Chondrocyte (in vitro differentiated cells): ENCODE measurements around the gene TARS3. TPM values are rescaled to one million over a fixed set of nuclear protein-coding genes. Genes with fewer than 3 reads are reported as not detected.

Experiments used
- DNase-seq: peaks from one replicate; pipeline ENCODE4 v3.0.0; 2021; ENCODE audit warnings: mixed read lengths, low spot score
- H3K27ac Mint-ChIP-seq: one replicate; pipeline ENCODE4 v1.8.0; 2021; ENCODE audit warnings: mild to moderate bottlenecking, moderate library complexity, mixed read lengths; ENCODE audit not compliant: unreplicated experiment
- H3K27me3 Mint-ChIP-seq: 2 replicates; pipeline ENCODE4 v1.8.0; 2021; ENCODE audit warnings: low read depth, mixed read lengths
- H3K36me3 Mint-ChIP-seq: 2 replicates; pipeline ENCODE4 v1.8.0; 2021; ENCODE audit warnings: low read depth, mixed read lengths
- H3K4me1 Mint-ChIP-seq: 2 replicates; pipeline ENCODE4 v1.8.0; 2021; ENCODE audit warnings: low read depth, mild to moderate bottlenecking, mixed read lengths
- H3K4me3 Mint-ChIP-seq: one replicate; pipeline ENCODE4 v1.8.0; 2021; ENCODE audit warnings: mild to moderate bottlenecking, moderate library complexity, mixed read lengths; ENCODE audit not compliant: unreplicated experiment
- H3K9me3 Mint-ChIP-seq: 2 replicates; pipeline ENCODE4 v1.8.0; 2021; ENCODE audit warnings: low read depth, mixed read lengths
- total RNA-seq: library from RNA; stranded (reverse); gene quantifications from 3 replicates; pipeline ENCODE4 v1.2.1, GENCODE V29; 2021
- TF ChIP-seq, protein P1 (sequence below): fragments of 200-600 bp; sonication (generic); IDR thresholded peaks from 2 replicates; pipeline ENCODE4 v1.5.0; 2021; ENCODE audit warnings: antibody characterized with exemption, mild to moderate bottlenecking, moderate library complexity

Gene TARS3
- total RNA-seq, 1 donor from 2014 or later = 10.7 TPM

DNA sequence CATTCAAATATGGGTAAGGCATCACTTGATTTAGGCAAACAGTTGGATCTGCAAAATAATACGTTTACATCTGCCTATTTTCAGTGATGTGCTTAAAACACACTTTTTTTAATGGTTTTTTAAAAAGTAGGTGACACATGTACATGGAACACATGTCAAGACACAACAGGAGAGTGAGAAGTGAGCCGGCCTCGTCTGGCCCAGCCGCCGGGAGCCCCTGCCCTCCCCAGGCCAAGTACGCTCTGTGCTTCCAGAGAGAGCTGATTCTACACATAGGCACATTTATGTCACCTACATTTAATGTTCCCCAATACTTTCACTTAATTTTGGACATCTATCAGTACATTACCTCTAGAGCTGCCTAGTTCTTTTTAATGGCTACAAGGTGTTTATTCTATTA is 75.9 kb downstream of the TARS3 start:
- Mint-ChIP-seq H3K4me1 (peaks cover 23% of the 10 kb centered on the region), H3K4me3 (no peak overlapping the region), H3K9me3 (no peaks in the 10 kb centered on the region), H3K27ac (no peak overlapping the region), H3K27me3 (no peaks in the 10 kb centered on the region), H3K36me3 (peaks cover 14% of the 10 kb centered on the region)
- TF ChIP-seq, protein P1, sequence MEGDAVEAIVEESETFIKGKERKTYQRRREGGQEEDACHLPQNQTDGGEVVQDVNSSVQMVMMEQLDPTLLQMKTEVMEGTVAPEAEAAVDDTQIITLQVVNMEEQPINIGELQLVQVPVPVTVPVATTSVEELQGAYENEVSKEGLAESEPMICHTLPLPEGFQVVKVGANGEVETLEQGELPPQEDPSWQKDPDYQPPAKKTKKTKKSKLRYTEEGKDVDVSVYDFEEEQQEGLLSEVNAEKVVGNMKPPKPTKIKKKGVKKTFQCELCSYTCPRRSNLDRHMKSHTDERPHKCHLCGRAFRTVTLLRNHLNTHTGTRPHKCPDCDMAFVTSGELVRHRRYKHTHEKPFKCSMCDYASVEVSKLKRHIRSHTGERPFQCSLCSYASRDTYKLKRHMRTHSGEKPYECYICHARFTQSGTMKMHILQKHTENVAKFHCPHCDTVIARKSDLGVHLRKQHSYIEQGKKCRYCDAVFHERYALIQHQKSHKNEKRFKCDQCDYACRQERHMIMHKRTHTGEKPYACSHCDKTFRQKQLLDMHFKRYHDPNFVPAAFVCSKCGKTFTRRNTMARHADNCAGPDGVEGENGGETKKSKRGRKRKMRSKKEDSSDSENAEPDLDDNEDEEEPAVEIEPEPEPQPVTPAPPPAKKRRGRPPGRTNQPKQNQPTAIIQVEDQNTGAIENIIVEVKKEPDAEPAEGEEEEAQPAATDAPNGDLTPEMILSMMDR = no peak
- no peak for DNase-seq

DNA sequence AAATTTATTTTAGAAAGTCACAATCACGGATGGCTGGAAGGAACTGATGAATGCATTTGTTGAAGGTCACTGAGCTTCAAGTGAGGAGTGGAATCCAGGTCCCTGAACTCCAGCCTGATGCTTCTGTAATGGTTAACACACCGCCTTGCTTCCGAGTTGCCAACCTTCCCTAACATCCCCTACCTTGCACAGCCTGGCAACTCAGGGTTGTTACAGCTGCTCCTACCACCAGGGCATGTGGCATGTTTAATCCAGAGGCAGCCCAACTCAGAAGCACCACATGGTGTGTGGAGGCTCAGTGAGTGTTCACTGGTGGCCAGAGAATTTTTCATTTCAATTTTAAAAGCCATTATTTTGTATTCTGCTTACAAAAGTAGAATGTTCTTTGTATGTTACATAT is 77.0 kb downstream of the TARS3 start:
- Mint-ChIP-seq H3K4me3 (no peak overlapping the region), H3K27me3 (no peaks in the 10 kb centered on the region), H3K4me1 (peaks cover 27% of the 10 kb centered on the region), H3K36me3 (peaks cover 14% of the 10 kb centered on the region), H3K27ac (no peak overlapping the region), H3K9me3 (no peaks in the 10 kb centered on the region)
- TF ChIP-seq, protein P1 = no peak
- DNase-seq = no peak

DNA sequence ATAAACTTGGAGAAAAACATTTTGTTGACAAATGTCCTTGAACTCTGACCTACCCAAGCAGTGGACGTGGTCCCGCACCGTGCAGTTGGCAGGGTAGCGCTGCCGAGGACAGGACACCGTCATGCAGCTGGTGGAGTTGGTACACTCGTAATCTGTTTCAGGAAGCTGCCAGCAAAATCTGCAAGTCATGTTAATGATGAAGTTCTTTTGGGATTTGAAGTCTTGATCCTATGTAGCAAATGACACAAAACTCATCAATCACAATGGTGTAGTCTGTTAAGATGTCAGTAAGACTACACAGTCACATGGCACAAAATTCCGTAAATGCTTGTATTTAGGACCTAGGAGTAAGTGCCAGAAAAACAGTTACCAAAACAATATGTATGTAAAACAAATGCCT is 77.6 kb downstream of the TARS3 start:
- no peaks in the 10 kb centered on the region for H3K9me3 Mint-ChIP-seq
- peaks cover 31% of the 10 kb centered on the region for H3K4me1 Mint-ChIP-seq
- no peak overlapping the region for H3K4me3 Mint-ChIP-seq
- TF ChIP-seq, protein P1 = no peak
- DNase-seq = no peak
- H3K27ac Mint-ChIP-seq = peak overlapping the region; percentile 12
- no peaks in the 10 kb centered on the region for H3K27me3 Mint-ChIP-seq
- H3K36me3 Mint-ChIP-seq = peaks cover 16% of the 10 kb centered on the region

DNA sequence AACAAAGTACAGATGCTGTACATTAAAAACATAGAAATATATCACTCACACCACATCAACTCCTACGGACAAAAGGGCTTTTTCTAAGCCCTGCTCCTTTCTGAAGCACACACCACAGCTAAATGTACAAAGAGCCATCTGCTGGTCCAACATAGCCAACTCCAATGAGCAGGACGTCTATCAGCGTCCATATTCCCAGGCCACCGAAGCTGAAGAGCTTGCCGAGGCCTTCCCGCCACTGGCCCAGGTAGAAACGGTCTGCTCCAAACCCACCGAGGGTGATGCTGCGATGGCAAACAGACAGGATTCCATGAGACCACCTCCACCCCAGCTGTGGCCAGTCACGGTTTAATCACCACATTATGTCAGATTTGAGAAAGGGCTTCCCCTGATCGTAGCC is 81.9 kb downstream of the TARS3 start:
- TF ChIP-seq, protein P1 = peak; percentile 20
- peaks cover 23% of the 10 kb centered on the region for H3K36me3 Mint-ChIP-seq
- peaks cover 11% of the 10 kb centered on the region for H3K4me1 Mint-ChIP-seq
- DNase-seq = no peak
- no peaks in the 10 kb centered on the region for H3K9me3 Mint-ChIP-seq
- H3K4me3 Mint-ChIP-seq = no peak overlapping the region
- H3K27ac Mint-ChIP-seq = peak overlapping the region; percentile 17
- no peaks in the 10 kb centered on the region for H3K27me3 Mint-ChIP-seq

DNA sequence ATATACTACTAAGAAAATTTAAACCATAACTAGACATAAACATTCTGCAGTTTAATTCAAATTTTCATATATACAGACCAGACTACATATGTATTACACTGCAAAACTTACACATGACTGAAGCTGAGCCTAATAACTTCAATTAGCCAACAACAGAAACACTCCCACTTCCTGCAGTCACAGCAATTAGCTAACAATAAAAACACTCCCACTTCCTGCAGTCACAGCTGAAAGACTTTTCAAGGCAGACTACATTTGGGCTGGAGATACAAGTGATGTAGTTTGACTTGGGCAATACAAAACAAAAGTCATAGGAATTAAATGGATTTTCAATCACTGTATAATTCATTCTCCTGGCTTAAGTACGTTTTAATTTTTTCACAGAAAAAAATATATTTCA is 82.4 kb downstream of the TARS3 start:
- no peaks in the 10 kb centered on the region for H3K27me3 Mint-ChIP-seq
- no peak for DNase-seq
- H3K4me3 Mint-ChIP-seq = no peak overlapping the region
- no peaks in the 10 kb centered on the region for H3K9me3 Mint-ChIP-seq
- TF ChIP-seq, protein P1 = no peak
- peaks cover 23% of the 10 kb centered on the region for H3K36me3 Mint-ChIP-seq
- peaks cover 11% of the 10 kb centered on the region for H3K4me1 Mint-ChIP-seq
- H3K27ac Mint-ChIP-seq = no peak overlapping the region
